Measurements from ENCODE around the gene ALDH5A1. TPM values are rescaled to one million over a fixed set of nuclear protein-coding genes. Genes with fewer than 3 reads are reported as not detected.
A peak's percentile ranks its signal among the peaks of the same experiment; 100 is the strongest.

ALDH5A1 gene
- total RNA-seq (2021) = 19.1 and 21.2 TPM in 2 replicates
- Bru-seq, nascent RNA = percentile 50 among the genes with signal in this experiment
- percentile 56 among the genes with signal in this experiment for BruChase-seq, experiment 1, labeled RNA remaining after a 2-hour chase
- BruChase-seq, experiment 2, labeled RNA remaining after a 6-hour chase = percentile 63 among the genes with signal in this experiment
- long read RNA-seq, full-length matches to known transcripts = 10 of 17 reads
- long read RNA-seq, partial matches to known transcripts = 4 of 17 reads
- long read RNA-seq, other reads (novel, unspliced or antisense) = 3 of 17 reads

GRCh38 chr6:24494821-24495795, at the start of gene ALDH5A1:
Gene ALDH5A1 (plus strand): TSS chr6:24494969. CDS start chr6:24494997, 28 bp downstream.
- H3K4me3 ChIP-seq = peak within 1 kb of the TSS; percentile 92
- H3K9me3 ChIP-seq (ENCODE audit: insufficient read depth, low read depth) = no peaks in the 10 kb centered on the region
- no peak within 1 kb of the TSS for H3K27ac ChIP-seq
- no peaks in the 10 kb centered on the region for H3K9me2 ChIP-seq (ENCODE audit: insufficient read depth)
- H3K27me3 ChIP-seq (ENCODE audit: insufficient read depth, low read depth) = no peaks in the 10 kb centered on the region
- no TSS peak for BruUV-seq (replicated peaks)
- H3F3A ChIP-seq (ENCODE audit: insufficient read depth, low read depth) = peaks cover 18% of the 10 kb centered on the region
- no peak; the same call in 1 of the 2 replicates for TF ChIP-seq CTCF (conservative IDR thresholded peaks at IDR 0.05)
- no peak for TF ChIP-seq EZH2 (IDR thresholded peaks at IDR 0.05; ENCODE audit: low read depth)
- no peaks in the 10 kb centered on the region for H3K36me3 ChIP-seq (ENCODE audit: low read depth)
- peak; percentile 35 to 56 for DNase-seq
- no peaks in the 10 kb centered on the region for H4K20me1 ChIP-seq (ENCODE audit: insufficient read depth)
- ChIA-PET CTCF (interaction anchor here (0.5 to 1.0 kb wide), 5 partner anchors 10 to 84 kb away, joined by 3 to 10 read pairs (median 7); no protein-coding TSS in a partner anchor), POLR2A (ENCODE audit: unreplicated experiment) (interaction anchor here (0.7 kb wide), 1 partner anchor 219 kb away, joined by 4 read pairs; no protein-coding TSS in a partner anchor)
- peak within 1 kb of the TSS; percentile 97 for H3K4me2 ChIP-seq
- peaks cover 25% of the 10 kb centered on the region for H3K4me1 ChIP-seq (replicated peaks; ENCODE audit: insufficient read depth)
- intact Hi-C loops (cut with micrococcal nuclease; ENCODE audit: unreplicated experiment) = loop anchor here (2.0 kb wide), 1 partner anchor 66 kb away; no protein-coding TSS in a partner anchor
- H2AFZ ChIP-seq = peak within 1 kb of the TSS; percentile 97
- H3K79me2 ChIP-seq (ENCODE audit: low read depth) = no peaks in the 10 kb centered on the region

GRCh38 chr6:24445704-24446103, 49.1 kb upstream of the ALDH5A1 start:
- ChIA-PET CTCF (no interaction called here), POLR2A (ENCODE audit: unreplicated experiment) (no interaction called here)
- no peaks in the 10 kb centered on the region for H3K36me3 ChIP-seq (ENCODE audit: low read depth)
- H3K27ac ChIP-seq = no peak overlapping the region
- TF ChIP-seq CTCF (conservative IDR thresholded peaks at IDR 0.05) = no peak
- no peaks in the 10 kb centered on the region for H3K79me2 ChIP-seq (ENCODE audit: low read depth)
- BruUV-seq (replicated peaks) = no TSS peak
- DNase-seq = no peak
- peaks cover 13% of the 10 kb centered on the region for H3K4me1 ChIP-seq (replicated peaks; ENCODE audit: insufficient read depth)
- no peak overlapping the region for H2AFZ ChIP-seq
- H3F3A ChIP-seq (ENCODE audit: insufficient read depth, low read depth) = peaks cover 4% of the 10 kb centered on the region
- H3K9me3 ChIP-seq (ENCODE audit: insufficient read depth, low read depth) = no peaks in the 10 kb centered on the region
- H3K27me3 ChIP-seq (ENCODE audit: insufficient read depth, low read depth) = no peaks in the 10 kb centered on the region
- H4K20me1 ChIP-seq (ENCODE audit: insufficient read depth) = no peaks in the 10 kb centered on the region
- H3K4me3 ChIP-seq = no peak overlapping the region
- intact Hi-C loops (cut with micrococcal nuclease; ENCODE audit: unreplicated experiment) = no loop called here
- H3K4me2 ChIP-seq = no peak overlapping the region
- no peaks in the 10 kb centered on the region for H3K9me2 ChIP-seq (ENCODE audit: insufficient read depth)

GRCh38 chr6:24446670-24447069, 48.1 kb upstream of the ALDH5A1 start:
- POLR2A ChIA-PET (ENCODE audit: unreplicated experiment) = no interaction called here
- H3F3A ChIP-seq (ENCODE audit: insufficient read depth, low read depth) = peaks cover 9% of the 10 kb centered on the region; the same call in 1 of the 2 replicates
- DNase-seq = no peak
- no peak overlapping the region for H2AFZ ChIP-seq
- H3K27me3 ChIP-seq (ENCODE audit: insufficient read depth, low read depth) = no peaks in the 10 kb centered on the region
- no peaks in the 10 kb centered on the region for H3K9me3 ChIP-seq (ENCODE audit: insufficient read depth, low read depth)
- no TSS peak for BruUV-seq (replicated peaks)
- intact Hi-C loops (cut with micrococcal nuclease; ENCODE audit: unreplicated experiment) = no loop called here
- no peak overlapping the region for H3K27ac ChIP-seq
- TF ChIP-seq EZH2 (IDR thresholded peaks at IDR 0.05; ENCODE audit: low read depth) = no peak
- no peak for TF ChIP-seq CTCF (conservative IDR thresholded peaks at IDR 0.05)
- peaks cover 22% of the 10 kb centered on the region for H3K4me1 ChIP-seq (replicated peaks; ENCODE audit: insufficient read depth)
- no peaks in the 10 kb centered on the region for H4K20me1 ChIP-seq (ENCODE audit: insufficient read depth)
- H3K4me2 ChIP-seq = no peak overlapping the region
- no peaks in the 10 kb centered on the region for H3K79me2 ChIP-seq (ENCODE audit: low read depth)
- CTCF ChIA-PET = interaction anchor here (0.6 kb wide), 1 partner anchor 31 kb away, joined by 3 read pairs; no protein-coding TSS in a partner anchor
- H3K4me3 ChIP-seq = no peak overlapping the region
- no peaks in the 10 kb centered on the region for H3K9me2 ChIP-seq (ENCODE audit: insufficient read depth)
- no peaks in the 10 kb centered on the region for H3K36me3 ChIP-seq (ENCODE audit: low read depth)
